GM21423 (cell line): ENCODE data around the gene CNPY1.

Experiments
- ATAC-seq: cut with Tn5 transposase; IDR thresholded peaks from one replicate; pipeline ENCODE4 v1.9.1; 2021; ENCODE audit warnings: mild to moderate bottlenecking, moderate library complexity; ENCODE audit not compliant: unreplicated experiment

The CNPY1 gene

DNA sequence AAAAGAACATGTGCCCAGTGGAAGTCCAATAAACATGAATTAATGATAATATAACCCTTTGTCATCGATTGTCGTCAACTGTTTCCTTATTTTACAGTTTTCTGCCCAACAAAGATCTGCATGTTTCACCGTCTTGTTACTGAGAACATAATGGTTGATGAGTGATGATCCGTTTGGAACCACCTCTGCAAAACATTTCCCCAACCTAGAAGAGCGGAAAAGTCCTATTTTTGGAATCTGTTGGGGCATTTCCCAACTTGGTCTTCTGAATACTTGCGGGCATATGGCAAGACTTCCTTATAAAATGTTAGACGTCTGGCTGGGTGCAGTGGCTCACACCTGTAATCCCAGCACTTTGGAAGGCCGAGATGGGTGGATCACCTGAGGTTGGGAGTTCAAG is 32.1 kb downstream of the CNPY1 start:
- no peak for ATAC-seq

GRCh38 chr7:155513543-155514285 is 32.6 kb downstream of the CNPY1 start:
- no peak for ATAC-seq

DNA sequence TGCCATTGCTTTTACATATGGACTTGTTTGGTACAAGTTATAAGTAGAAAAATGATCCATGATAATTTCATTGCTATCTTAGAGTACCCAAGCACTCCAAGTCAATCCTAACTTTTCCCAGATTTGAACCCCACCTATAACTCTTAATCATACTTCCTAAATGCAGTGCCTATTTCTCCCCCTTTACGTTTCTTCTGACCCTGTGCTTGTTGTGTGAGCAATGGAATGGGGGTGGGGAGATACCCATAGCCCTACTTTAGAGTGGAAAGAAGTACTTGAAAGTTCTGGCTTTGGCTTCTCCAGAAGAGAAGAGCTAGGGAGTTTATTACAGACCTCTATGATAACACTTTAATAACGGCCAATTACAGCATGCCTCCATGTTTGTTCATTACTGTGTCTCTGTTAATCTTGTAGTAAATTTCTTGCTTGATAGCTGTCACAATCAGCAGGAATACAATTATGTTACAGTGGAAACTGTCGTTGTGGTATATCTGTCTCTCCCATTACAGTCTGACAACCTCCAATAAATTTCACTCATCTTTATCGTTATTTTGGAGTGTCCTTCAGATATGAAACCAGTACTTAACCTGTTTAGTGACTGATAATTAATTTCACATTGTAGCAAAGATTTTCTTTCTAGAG is 34.0 kb downstream of the CNPY1 start:
- ATAC-seq, result no peak

DNA sequence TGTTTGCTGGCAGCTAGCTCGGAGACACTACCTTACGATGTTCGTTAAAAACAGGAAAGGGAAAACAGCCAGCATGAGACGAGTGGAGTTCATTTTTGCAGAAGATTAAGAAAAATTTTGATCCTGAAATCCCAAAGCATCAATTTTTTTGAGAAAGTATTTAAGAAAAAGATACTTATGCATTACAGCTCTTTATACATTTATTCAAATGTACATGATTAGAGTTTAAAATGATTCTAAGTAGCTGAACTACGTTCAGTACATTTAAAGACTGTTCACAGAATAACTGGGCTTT is 34.7 kb downstream of the CNPY1 start:
- no peak for ATAC-seq

DNA sequence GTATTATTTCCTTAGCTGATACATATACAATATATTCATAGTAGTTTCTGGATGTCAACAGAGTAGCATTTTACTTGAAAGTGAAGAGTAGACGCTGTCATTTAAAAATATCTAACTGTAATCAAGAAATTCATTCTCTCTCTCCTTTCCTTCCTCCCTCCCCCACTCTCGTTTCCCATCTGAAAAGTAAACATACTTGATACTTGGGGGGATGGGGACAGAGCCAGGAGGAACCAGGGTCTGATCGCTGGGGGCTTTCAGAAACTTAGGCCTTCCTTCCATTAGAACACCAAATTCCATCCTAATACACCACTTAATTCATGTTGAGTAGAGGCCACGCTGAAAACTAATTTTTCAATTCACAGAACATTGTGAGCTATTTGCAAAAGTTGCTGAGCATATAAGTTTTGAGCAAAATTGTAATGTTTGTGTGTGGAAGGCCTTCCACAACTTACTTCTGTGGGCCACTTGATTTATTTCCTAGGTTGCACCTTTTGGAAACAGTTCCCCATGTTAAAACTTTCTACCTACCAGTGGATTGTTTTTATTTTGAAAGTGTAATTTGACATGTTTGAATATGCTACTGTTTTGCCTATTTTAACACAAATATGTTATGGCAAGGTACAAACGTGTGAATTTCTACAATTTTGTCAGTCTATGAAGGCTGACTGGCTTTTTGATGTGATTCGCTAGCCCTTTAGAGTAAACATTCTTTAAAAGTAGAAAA is 35.2 kb downstream of the CNPY1 start:
- ATAC-seq, result no peak

DNA sequence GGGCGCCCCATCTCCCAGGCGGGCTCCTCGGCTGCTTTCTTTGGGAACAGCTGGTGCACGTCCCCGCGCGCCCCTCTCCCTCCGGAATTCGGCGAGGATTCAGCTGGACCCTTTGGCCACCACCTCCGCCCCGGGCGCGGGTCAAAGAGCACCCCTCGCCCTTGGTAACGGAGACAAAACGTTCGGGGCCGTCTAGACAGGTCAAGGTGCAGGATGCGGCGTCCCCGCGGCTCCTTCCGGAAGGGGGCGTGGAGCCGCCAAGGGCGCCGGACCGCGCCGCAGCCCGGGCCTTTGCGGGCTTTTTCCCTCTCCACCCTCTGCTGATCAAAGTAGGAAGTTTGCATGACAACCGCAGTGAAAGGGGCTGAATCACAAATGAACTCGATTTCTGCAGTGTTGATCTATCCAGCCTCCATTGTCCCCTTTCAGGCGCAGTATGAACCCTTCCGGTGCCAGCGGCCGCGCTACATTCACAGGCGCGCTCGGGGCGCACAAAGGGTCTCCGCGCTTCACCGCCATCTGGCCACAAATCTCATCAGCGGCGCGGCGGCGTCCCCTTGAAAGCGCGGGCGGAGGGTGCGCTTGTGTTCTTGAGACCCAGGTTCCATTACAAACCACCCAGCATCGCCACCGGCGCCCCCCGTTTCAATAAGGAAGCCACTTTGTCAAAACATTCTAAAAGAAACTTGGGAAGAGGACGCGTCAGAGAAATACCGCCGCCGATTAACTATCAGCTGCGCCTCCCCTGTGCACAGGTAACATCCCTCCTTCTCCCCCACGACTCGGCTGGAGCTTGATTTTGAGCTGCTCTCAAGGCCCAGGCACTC is 36.4 kb downstream of the CNPY1 start:
- ATAC-seq, result no peak

- no peak for ATAC-seq
These were observed 37.0 kb downstream of the CNPY1 start for GRCh38 chr7:155509359-155509724.

GRCh38 chr7:155508376-155509358 is 37.7 kb downstream of the CNPY1 start:
- ATAC-seq, result no peak

GRCh38 chr7:155507576-155507975 is 38.8 kb downstream of the CNPY1 start:
- no peak for ATAC-seq

GRCh38 chr7:155506854-155507337 is 39.5 kb downstream of the CNPY1 start:
- ATAC-seq, result no peak

DNA sequence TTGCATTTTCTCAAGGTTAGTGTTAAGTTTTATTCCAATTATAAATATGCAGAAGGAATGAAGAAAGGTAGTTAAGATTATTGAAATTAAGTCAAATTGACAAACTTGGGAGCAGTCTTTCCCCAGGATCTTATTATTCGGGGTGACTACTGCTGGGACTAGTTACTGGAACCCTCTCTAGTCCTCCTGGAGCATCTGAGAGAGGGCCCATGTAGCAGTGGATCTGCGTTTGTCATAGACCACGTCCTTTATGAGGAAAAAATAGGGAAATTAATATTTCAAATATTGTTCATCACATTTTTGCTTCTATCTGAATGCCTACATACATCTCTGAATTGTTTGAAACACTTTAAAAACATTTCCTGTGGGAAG is 41.0 kb downstream of the CNPY1 start:
- no peak for ATAC-seq

DNA sequence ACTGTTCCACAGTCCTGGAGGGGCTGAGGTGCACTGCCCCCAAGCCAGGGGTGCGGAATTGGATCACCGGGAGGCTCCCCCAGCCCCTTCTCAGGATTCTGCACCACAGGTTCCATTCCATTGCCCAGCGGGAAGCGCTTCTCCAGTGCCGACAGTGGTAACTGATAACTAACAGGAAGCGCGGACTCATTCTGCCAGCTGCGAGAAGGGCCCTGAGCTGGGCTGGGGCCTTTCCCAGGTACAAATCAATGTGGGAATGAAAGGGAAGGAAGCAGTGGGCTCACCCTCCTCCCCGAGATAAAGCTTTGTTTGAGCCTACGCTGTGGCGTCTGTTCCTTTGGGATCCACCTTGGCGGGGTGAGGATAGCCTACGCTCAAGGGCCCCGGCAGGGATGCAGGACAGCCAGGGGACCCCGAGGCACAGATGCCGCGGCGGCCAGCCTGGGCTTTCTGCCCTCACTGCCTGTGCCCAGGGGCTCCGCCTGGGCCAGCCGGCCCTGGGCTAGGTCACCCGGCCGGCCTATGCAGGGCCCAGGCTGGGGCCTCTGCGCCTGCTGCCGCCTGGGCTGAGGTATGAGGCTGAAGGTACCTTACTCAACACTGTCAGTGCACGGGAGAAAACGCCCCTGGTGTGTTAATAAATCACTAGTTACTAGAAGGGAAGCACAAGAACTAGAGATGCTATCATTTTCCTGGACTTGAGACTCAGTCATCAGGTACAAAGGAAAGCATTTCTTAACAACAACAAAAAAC is 49.0 kb downstream of the CNPY1 start:
- no peak for ATAC-seq

DNA sequence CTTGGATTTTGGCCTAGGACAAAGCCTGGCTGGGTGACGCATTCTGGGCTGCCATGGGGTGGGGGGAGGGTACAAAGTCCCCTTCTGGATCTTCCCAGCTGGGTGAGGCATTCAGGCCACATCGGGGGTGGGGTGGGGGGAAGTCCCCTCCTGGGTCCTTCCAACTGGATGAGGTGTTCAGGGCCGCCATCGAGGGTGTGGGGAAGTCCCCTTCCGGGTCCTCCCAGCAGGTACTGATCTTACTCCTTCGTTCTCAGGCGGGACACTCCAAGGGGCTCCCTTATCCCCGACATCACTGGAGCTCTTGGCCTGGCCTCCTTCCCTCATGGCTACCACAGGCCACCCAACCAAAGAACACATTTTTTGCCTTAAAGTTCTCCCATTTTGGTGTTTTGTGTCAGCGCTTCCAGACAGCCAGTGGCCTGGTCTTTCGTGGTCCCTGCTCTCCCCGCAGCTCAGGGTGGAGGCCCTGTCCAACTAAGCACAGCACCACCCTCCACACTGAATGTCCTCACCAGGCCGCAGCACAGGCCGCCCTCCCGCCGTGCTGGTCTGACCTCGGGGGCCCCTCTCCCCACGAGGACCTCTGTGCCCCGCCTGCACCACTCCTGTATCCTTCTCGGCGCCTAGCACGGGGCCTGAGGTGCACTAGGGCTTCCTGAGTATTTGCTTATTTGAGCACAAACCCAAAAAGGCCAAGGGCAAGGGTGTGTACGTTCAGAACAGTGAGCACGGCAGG is 49.9 kb downstream of the CNPY1 start:
- no peak for ATAC-seq

DNA sequence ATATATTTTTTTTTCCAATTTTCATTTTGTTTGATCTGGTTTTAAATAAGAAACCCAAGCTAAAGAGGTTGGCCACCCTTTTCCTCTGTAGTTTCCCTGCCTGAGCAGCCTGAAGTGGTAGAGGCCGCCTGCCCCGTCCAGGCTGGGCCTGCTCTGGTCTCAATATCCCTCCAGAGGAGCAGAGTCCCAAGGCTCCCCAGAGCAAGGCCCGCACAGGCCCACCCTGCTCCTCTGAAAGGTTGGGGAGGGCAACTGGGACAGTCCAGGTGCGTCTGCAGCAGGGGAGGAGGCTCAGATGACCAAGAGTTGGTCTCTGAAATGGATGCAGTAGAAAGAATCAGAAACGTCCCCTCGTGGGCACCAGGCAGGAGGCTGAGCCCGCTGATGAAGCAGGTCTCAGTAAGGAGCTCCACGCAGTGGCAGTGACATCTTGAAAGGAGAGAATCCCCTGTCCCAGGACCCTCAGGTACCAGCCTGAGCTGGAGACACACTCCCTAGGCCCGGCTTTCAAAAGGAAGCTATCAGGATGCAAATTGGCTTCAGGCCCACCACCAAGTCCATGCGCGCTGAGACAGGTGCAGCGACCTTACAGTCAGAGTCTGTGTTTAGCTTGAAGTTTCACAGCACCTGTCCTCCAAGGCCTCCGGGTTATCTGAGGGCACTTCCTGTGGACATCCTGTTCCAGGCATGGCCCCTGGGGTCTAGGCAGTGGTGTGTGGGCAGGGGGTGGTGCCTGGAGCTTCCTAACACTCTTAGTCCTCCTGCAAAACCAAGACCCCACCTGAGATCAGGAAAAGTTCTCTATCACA is 50.7 kb downstream of the CNPY1 start:
- ATAC-seq, result no peak

GRCh38 chr7:155494551-155494950 is 51.8 kb downstream of the CNPY1 start:
- no peak for ATAC-seq

DNA sequence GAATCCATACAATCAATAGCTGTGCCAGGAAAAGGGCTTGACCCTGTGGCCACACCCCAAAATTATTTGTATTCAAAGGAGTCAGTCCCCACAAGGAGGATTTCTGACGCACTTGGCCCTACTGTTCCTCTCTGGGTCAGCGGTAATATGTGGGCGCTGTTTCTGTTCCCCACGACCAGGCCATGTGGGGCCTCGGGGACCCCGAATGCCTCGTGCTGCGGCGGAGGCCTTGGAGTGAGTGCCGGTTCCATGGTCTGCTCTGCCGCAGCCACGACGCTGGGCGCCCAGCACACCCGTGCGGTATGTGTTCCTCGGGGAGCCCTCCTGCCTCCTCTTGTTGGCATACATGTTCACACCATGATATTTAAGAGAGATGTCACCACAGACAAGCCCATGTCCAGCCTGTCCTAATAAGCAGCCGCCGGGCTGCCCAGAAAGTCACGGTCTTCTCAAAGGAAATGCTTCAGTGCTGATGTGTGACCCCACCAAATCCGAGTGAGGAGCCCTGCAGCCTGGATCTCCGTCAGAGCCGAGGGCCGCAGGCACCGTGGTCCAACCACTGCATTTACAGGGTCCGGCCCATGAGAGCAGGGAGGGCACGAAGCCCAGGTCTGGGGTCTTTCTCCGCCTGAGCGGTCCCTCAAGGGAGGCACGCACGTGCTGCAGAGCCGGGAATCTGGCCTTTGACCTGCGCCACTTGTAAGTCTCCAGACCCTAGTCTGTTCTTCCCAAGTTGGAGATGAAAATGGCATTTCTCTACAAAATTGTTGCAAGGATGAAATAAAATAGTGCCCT is 52.4 kb downstream of the CNPY1 start:
- no peak for ATAC-seq

- no peak for ATAC-seq
These were observed 54.5 kb downstream of the CNPY1 start for GRCh38 chr7:155491812-155492211.
